Parathyroid adenoma (tissue), 2 donors: Measurements from ENCODE around the gene RILP.

ENCODE experiments used
- H2AFZ ChIP-seq: fragments of 300-600 bp; sonication (generic); one replicate; pipeline ENCODE4 v1.7.0; 2017; ENCODE audit warnings: antibody characterized with exemption, mild to moderate bottlenecking
- H3K27ac ChIP-seq: fragments of 300-600 bp; sonication (generic); one replicate; pipeline ENCODE4 v1.7.0; 2017
- H3K27me3 ChIP-seq: fragments of 300-600 bp; sonication (generic); one replicate; pipeline ENCODE4 v1.7.0; 2017; ENCODE audit warnings: low read length; ENCODE audit not compliant: control insufficient read depth, insufficient read depth
- H3K36me3 ChIP-seq: fragments of 300-600 bp; sonication (generic); one replicate; pipeline ENCODE4 v1.7.0; 2017; ENCODE audit warnings: low read length; ENCODE audit not compliant: control insufficient read depth, insufficient read depth
- H3K4me1 ChIP-seq: fragments of 300-600 bp; sonication (generic); one replicate; pipeline ENCODE4 v1.7.0; 2017; ENCODE audit warnings: control low read depth
- H3K4me2 ChIP-seq: fragments of 300-600 bp; sonication (generic); one replicate; pipeline ENCODE4 v1.7.0; 2017; ENCODE audit warnings: low read length
- H3K4me3 ChIP-seq: fragments of 300-600 bp; sonication (generic); one replicate; pipeline ENCODE4 v1.7.0; 2017; ENCODE audit warnings: low read depth, low read length
- H3K79me2 ChIP-seq: fragments of 300-600 bp; sonication (generic); one replicate; pipeline ENCODE4 v1.7.0; 2017; ENCODE audit warnings: control low read depth
- H3K9ac ChIP-seq: fragments of 300-600 bp; sonication (generic); one replicate; pipeline ENCODE4 v1.7.0; 2017; ENCODE audit warnings: mild to moderate bottlenecking
- H3K9me3 ChIP-seq: fragments of 300-600 bp; sonication (generic); one replicate; pipeline ENCODE4 v1.7.0; 2017; ENCODE audit warnings: low read length; ENCODE audit not compliant: control insufficient read depth
- CTCF ChIP-seq: fragments of 300-600 bp; sonication (generic); IDR thresholded peaks from one replicate; pipeline ENCODE4 v1.7.0; 2017; ENCODE audit warnings: antibody characterized with exemption, mild to moderate bottlenecking
- donor health status: primary hyperparathyroidism.

RILP gene

DNA sequence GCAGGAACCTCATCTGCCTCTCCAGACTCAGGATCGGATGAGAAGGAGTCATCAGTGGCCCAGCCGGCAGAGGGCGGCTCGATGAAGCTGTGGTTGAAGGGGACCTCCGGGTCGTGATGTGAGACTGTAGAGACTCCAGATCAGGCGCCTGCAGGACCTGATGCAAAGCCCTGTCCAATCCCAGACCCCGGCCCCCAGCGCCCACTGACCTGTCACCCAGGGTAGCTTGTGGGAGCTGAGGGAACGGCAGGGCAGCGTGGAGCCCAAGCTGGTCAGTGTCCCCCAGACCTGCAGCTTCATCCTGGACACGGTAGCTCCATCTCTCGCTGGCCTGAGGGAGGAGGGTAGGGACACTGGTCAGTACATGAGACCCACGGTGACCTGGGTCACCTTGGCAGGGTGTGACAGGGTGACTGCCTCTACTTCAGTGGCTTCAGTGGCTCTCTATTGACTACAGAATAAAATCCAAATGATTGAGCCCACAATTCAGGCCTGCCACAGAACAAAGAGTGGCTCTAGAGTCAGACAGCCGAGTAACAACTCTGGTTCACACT lies 12.9 kb downstream of the RILP start:
- Histone ChIP-seq H3K4me1 (peaks cover 32% of the 10 kb centered on the region), H3K79me2 (no peaks in the 10 kb centered on the region), H3K27ac (no peak overlapping the region), H3K9ac (no peak overlapping the region), H2AFZ (no peak overlapping the region), H3K4me3 (no peak overlapping the region), H3K4me2 (no peak overlapping the region), H3K9me3 (no peaks in the 10 kb centered on the region), H3K27me3 (no peaks in the 10 kb centered on the region), H3K36me3 (no peaks in the 10 kb centered on the region)
- no peak for TF ChIP-seq CTCF

DNA sequence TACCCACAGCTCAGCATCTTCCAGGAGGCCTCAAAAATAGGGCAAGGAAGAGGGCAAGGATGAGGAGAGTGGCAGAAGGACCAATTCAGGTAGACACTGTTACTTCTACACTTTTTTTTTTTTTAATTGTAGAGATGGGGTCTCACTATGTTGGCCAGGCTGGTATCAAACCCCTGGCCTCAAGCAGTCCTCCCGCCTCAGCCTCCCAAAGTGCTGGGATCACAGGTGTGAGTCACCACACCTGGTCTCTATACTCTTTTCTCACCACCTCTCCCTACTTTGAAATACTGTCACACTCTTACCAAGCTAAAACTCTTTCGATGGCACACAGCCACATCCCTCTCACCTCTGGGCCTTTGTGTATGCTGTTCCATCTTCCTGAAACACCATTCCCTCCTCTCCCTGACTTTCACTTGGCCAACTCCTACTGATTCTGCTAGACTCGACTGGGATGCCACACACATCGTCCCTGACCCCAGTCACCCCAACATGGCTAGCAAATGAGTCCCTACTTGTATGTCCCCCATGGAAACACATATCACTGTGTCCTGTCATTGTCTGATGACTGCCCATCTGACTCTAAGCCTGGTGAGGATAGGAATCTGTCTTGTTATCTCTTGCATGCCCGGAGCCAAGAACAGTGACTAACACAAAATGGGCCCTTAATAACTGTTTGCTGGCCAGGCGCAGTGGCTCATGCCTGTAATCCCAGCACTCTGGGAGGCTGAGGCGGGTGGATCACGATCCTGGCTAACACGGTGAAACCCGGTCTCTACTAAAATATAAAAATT lies 13.8 kb downstream of the RILP start:
- no peak overlapping the region for H3K9ac ChIP-seq
- peaks cover 31% of the 10 kb centered on the region for H3K4me1 ChIP-seq
- H3K9me3 ChIP-seq = no peaks in the 10 kb centered on the region
- no peaks in the 10 kb centered on the region for H3K36me3 ChIP-seq
- no peaks in the 10 kb centered on the region for H3K79me2 ChIP-seq
- no peak overlapping the region for H3K27ac ChIP-seq
- H3K4me2 ChIP-seq = no peak overlapping the region
- no peak overlapping the region for H3K4me3 ChIP-seq
- no peaks in the 10 kb centered on the region for H3K27me3 ChIP-seq
- TF ChIP-seq CTCF = no peak
- no peak overlapping the region for H2AFZ ChIP-seq

DNA sequence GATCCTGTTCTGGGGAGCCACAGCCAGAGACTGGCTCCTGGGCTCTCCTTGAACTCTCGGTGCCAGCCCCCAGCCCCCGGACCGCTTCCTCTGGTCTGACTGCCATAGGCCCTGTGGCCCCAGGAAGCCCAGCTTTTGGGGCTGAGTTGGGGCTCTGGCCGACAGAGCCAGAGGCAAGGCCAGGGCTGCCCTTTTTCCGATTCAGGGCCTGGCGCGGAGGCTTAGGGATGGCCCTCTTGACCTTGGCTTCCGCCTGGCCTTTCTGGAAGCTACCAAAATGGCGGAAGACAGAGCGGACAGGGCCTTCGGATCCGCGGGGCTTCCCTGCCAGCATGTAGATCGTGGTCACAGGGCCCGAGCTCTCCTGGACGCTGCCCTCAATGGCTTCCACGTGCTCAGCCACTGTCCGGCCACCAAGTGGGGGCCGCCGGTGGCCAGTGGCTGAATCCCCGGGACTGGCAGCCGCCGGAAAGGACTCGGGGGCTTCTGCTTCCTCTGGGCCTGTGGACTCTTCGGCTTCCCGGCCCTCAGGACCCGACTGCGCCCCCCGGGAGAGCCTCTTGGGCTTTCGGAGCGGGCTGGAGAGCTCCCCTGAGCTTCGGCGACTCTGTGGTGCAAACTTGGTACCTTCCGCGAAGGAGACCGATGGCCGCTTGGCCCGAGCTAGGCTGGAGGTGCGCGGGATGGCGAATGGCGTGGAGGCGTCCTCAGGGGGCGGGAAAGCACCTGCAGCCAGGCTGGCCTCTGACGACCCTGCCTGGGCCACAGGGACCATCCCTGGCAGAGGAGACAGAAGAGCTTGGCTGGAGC lies 14.6 kb downstream of the RILP start:
- H3K79me2 ChIP-seq = no peaks in the 10 kb centered on the region
- no peak for TF ChIP-seq CTCF
- H3K9ac ChIP-seq = no peak overlapping the region
- H3K36me3 ChIP-seq = no peaks in the 10 kb centered on the region
- no peak overlapping the region for H2AFZ ChIP-seq
- H3K4me3 ChIP-seq = no peak overlapping the region
- H3K4me2 ChIP-seq = no peak overlapping the region
- no peaks in the 10 kb centered on the region for H3K9me3 ChIP-seq
- no peak overlapping the region for H3K27ac ChIP-seq
- no peaks in the 10 kb centered on the region for H3K27me3 ChIP-seq
- peaks cover 25% of the 10 kb centered on the region for H3K4me1 ChIP-seq

DNA sequence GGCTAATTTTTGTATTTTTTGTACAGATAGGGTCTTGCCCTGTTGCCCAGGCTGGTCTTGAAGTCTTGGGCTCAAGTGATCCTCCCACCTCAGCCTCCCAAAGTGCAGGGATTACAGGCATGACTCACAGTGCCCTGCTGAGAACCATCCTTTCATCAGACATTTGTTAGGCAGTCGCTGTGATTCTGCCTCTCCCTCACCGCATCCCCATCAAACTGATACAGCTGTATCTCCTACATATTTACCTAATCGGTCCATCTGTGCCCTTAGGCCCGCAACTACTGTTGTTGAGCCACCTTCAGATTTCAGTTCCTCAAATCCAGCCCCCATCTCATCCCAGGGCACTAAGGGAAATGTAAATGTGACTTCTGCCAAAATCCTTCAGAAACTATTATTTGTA lies 19.0 kb downstream of the RILP start:
- H2AFZ ChIP-seq = no peak overlapping the region

More for the DNA sequence above, 19.0 kb downstream of the RILP start:
- H3K27me3 ChIP-seq = no peaks in the 10 kb centered on the region
- no peak overlapping the region for H3K4me3 ChIP-seq
- H3K9ac ChIP-seq = no peak overlapping the region
- peaks cover 3% of the 10 kb centered on the region for H3K4me1 ChIP-seq
- TF ChIP-seq CTCF = no peak
- H3K27ac ChIP-seq = no peak overlapping the region
- no peak overlapping the region for H3K4me2 ChIP-seq
- H3K79me2 ChIP-seq = no peaks in the 10 kb centered on the region
- H3K36me3 ChIP-seq = no peaks in the 10 kb centered on the region
- H3K9me3 ChIP-seq = no peaks in the 10 kb centered on the region
